Dendritic cell treated with granulocyte-macrophage colony-stimulating factor and Interleukin-4, amounts not matched to agents 40 ng/mL and 50 ng/mL, for 4 days (primary cell): Measurements from ENCODE around the gene SPTAN1.

Experiments used
- H3K27ac Mint-ChIP-seq: one replicate; pipeline ENCODE4 v1.8.0; 2022; ENCODE audit warnings: mild to moderate bottlenecking, mixed read lengths
- H3K27me3 Mint-ChIP-seq: one replicate; pipeline ENCODE4 v1.8.0; 2022; ENCODE audit warnings: mild to moderate bottlenecking, mixed read lengths
- H3K36me3 Mint-ChIP-seq: one replicate; pipeline ENCODE4 v1.8.0; 2022; ENCODE audit warnings: low read depth, mixed read lengths
- H3K4me1 Mint-ChIP-seq: one replicate; pipeline ENCODE4 v1.8.0; 2022; ENCODE audit warnings: low read depth, mixed read lengths
- H3K4me3 Mint-ChIP-seq: one replicate; pipeline ENCODE4 v1.8.0; 2022; ENCODE audit warnings: mild to moderate bottlenecking, moderate library complexity, mixed read lengths
- H3K9me3 Mint-ChIP-seq: one replicate; pipeline ENCODE4 v1.8.0; 2022; ENCODE audit warnings: mixed read lengths
- intact Hi-C: fragments of 100-400 bp; cut with micrococcal nuclease; formaldehyde crosslinking; loops from one replicate; pipeline ENCODE4 v1.15.0; 2022

Gene SPTAN1

GRCh38 chr9:128626181-128626580, 73.8 kb downstream of the SPTAN1 start:
- Mint-ChIP-seq H3K4me1 (no peaks in the 10 kb centered on the region), H3K9me3 (no peaks in the 10 kb centered on the region), H3K4me3 (no peak overlapping the region), H3K36me3 (peaks cover 99% of the 10 kb centered on the region), H3K27ac (no peak overlapping the region), H3K27me3 (no peaks in the 10 kb centered on the region)
- intact Hi-C loops = no loop called here

- no peaks in the 10 kb centered on the region for H3K27me3 Mint-ChIP-seq
- no peak overlapping the region for H3K4me3 Mint-ChIP-seq
- H3K9me3 Mint-ChIP-seq = no peaks in the 10 kb centered on the region
- intact Hi-C loops = no loop called here
- peaks cover 99% of the 10 kb centered on the region for H3K36me3 Mint-ChIP-seq
- no peaks in the 10 kb centered on the region for H3K4me1 Mint-ChIP-seq
- no peak overlapping the region for H3K27ac Mint-ChIP-seq
Observed at GRCh38 chr9:128627127-128627715, 74.8 kb downstream of the SPTAN1 start.

GRCh38 chr9:128627906-128628305, 75.5 kb downstream of the SPTAN1 start:
- Mint-ChIP-seq H3K36me3 (peaks cover 99% of the 10 kb centered on the region), H3K27me3 (no peaks in the 10 kb centered on the region), H3K4me1 (no peaks in the 10 kb centered on the region), H3K27ac (no peak overlapping the region), H3K9me3 (no peaks in the 10 kb centered on the region), H3K4me3 (no peak overlapping the region)
- intact Hi-C loops = no loop called here

GRCh38 chr9:128628471-128629048, 76.2 kb downstream of the SPTAN1 start:
- peaks cover 100% of the 10 kb centered on the region for H3K36me3 Mint-ChIP-seq

GRCh38 chr9:128629136-128629535, 76.7 kb downstream of the SPTAN1 start:
- Mint-ChIP-seq H3K9me3 (no peaks in the 10 kb centered on the region), H3K27me3 (no peaks in the 10 kb centered on the region), H3K4me1 (no peaks in the 10 kb centered on the region), H3K4me3 (no peak overlapping the region), H3K36me3 (peaks cover 100% of the 10 kb centered on the region), H3K27ac (no peak overlapping the region)
- intact Hi-C loops = no loop called here

More at GRCh38 chr9:128628471-128629048, 76.2 kb downstream of the SPTAN1 start:
- no peaks in the 10 kb centered on the region for H3K27me3 Mint-ChIP-seq
- H3K4me3 Mint-ChIP-seq = no peak overlapping the region
- H3K9me3 Mint-ChIP-seq = no peaks in the 10 kb centered on the region
- H3K27ac Mint-ChIP-seq = no peak overlapping the region
- no peaks in the 10 kb centered on the region for H3K4me1 Mint-ChIP-seq
- intact Hi-C loops = no loop called here

GRCh38 chr9:128629852-128630545, 77.6 kb downstream of the SPTAN1 start:
- Mint-ChIP-seq H3K27ac (no peak overlapping the region), H3K9me3 (no peaks in the 10 kb centered on the region), H3K4me1 (peaks cover 1% of the 10 kb centered on the region), H3K36me3 (peaks cover 100% of the 10 kb centered on the region), H3K4me3 (no peak overlapping the region), H3K27me3 (no peaks in the 10 kb centered on the region)
- intact Hi-C loops = no loop called here

- Mint-ChIP-seq H3K4me3 (no peak overlapping the region), H3K27me3 (no peaks in the 10 kb centered on the region), H3K4me1 (peaks cover 14% of the 10 kb centered on the region), H3K27ac (no peak overlapping the region), H3K36me3 (peaks cover 91% of the 10 kb centered on the region), H3K9me3 (no peaks in the 10 kb centered on the region)
- intact Hi-C loops = no loop called here
Observed at GRCh38 chr9:128631636-128632035, 79.2 kb downstream of the SPTAN1 start.

- H3K4me3 Mint-ChIP-seq = no peak overlapping the region
- H3K27me3 Mint-ChIP-seq = no peaks in the 10 kb centered on the region
- intact Hi-C loops = no loop called here
- peaks cover 14% of the 10 kb centered on the region for H3K4me1 Mint-ChIP-seq
- H3K9me3 Mint-ChIP-seq = no peaks in the 10 kb centered on the region
- H3K36me3 Mint-ChIP-seq = peaks cover 87% of the 10 kb centered on the region
- H3K27ac Mint-ChIP-seq = no peak overlapping the region
Observed at GRCh38 chr9:128632066-128632465, 79.7 kb downstream of the SPTAN1 start.

- peaks cover 14% of the 10 kb centered on the region for H3K4me1 Mint-ChIP-seq
- H3K27ac Mint-ChIP-seq = no peak overlapping the region
- H3K9me3 Mint-ChIP-seq = no peaks in the 10 kb centered on the region
- peaks cover 83% of the 10 kb centered on the region for H3K36me3 Mint-ChIP-seq
- no peaks in the 10 kb centered on the region for H3K27me3 Mint-ChIP-seq
- H3K4me3 Mint-ChIP-seq = no peak overlapping the region
- intact Hi-C loops = no loop called here
Observed at GRCh38 chr9:128632486-128632885, 80.1 kb downstream of the SPTAN1 start.

GRCh38 chr9:128633057-128633456, 80.7 kb downstream of the SPTAN1 start:
- intact Hi-C loops = no loop called here
- no peaks in the 10 kb centered on the region for H3K9me3 Mint-ChIP-seq
- H3K4me1 Mint-ChIP-seq = peaks cover 14% of the 10 kb centered on the region
- no peak overlapping the region for H3K4me3 Mint-ChIP-seq
- no peak overlapping the region for H3K27ac Mint-ChIP-seq
- H3K27me3 Mint-ChIP-seq = no peaks in the 10 kb centered on the region
- peaks cover 77% of the 10 kb centered on the region for H3K36me3 Mint-ChIP-seq

- peaks cover 14% of the 10 kb centered on the region for H3K4me1 Mint-ChIP-seq
- H3K27me3 Mint-ChIP-seq = no peaks in the 10 kb centered on the region
- intact Hi-C loops = no loop called here
- no peak overlapping the region for H3K27ac Mint-ChIP-seq
- no peaks in the 10 kb centered on the region for H3K9me3 Mint-ChIP-seq
- H3K36me3 Mint-ChIP-seq = peaks cover 72% of the 10 kb centered on the region
- no peak overlapping the region for H3K4me3 Mint-ChIP-seq
Observed at GRCh38 chr9:128633601-128634000, 81.2 kb downstream of the SPTAN1 start.

- H3K27ac Mint-ChIP-seq = no peak overlapping the region
- peaks cover 14% of the 10 kb centered on the region for H3K4me1 Mint-ChIP-seq
- no peak overlapping the region for H3K4me3 Mint-ChIP-seq
- intact Hi-C loops = no loop called here
- no peaks in the 10 kb centered on the region for H3K9me3 Mint-ChIP-seq
- H3K27me3 Mint-ChIP-seq = no peaks in the 10 kb centered on the region
- H3K36me3 Mint-ChIP-seq = peaks cover 67% of the 10 kb centered on the region
Observed at GRCh38 chr9:128634111-128634510, 81.7 kb downstream of the SPTAN1 start.

- Mint-ChIP-seq H3K4me1 (peaks cover 14% of the 10 kb centered on the region), H3K9me3 (no peaks in the 10 kb centered on the region), H3K4me3 (no peak overlapping the region), H3K27ac (no peak overlapping the region), H3K36me3 (peaks cover 60% of the 10 kb centered on the region), H3K27me3 (no peaks in the 10 kb centered on the region)
- intact Hi-C loops = no loop called here
Observed at GRCh38 chr9:128634651-128635262, 82.4 kb downstream of the SPTAN1 start.

- H3K27me3 Mint-ChIP-seq = no peaks in the 10 kb centered on the region
- H3K4me1 Mint-ChIP-seq = peaks cover 14% of the 10 kb centered on the region
- H3K4me3 Mint-ChIP-seq = no peak overlapping the region
- peaks cover 53% of the 10 kb centered on the region for H3K36me3 Mint-ChIP-seq
- H3K27ac Mint-ChIP-seq = no peak overlapping the region
- intact Hi-C loops = loop anchor here (1.0 kb wide), 1 partner anchor 42 kb away; no protein-coding TSS in a partner anchor
- no peaks in the 10 kb centered on the region for H3K9me3 Mint-ChIP-seq
Observed at GRCh38 chr9:128635266-128636023, 83.1 kb downstream of the SPTAN1 start.
